Measurements from ENCODE around the gene TMEM252.

Gene TMEM252

DNA sequence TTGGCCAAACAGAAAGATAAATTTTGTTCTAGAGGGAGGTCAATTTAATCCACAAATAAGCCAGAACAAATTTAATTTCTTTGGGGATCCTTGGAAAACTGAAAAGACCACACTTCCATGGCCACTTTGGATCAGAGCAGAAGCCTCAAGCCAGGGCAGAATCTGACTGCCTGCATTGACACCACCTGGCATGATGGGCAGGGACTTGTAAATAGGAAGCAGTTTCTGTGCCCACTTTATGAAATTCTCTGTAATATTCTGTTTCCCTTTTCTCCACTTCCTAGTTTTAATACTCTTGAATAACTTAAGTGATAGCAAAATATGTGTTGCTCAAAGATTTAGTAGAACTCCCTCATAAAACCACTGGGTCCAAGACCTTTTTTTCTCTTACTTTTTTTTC is 6.7 kb upstream of the TMEM252 start:
- H3K9ac ChIP-seq: peak overlapping the region; percentile 42 to 80 (median 67); a peak in 15 of 22 replicates
- H3K9me3 ChIP-seq (replicated peaks in 1 of 11): no peaks in the 10 kb centered on the region
- peak overlapping the region in 4 of 10 experiments; percentile 2 to 52 (median 28); a peak in 3 of 20 replicates for H3K4me3 ChIP-seq
- no peak for TF ChIP-seq Cebpa-rat (IDR thresholded peaks at IDR 0.05)
- H3K27me3 ChIP-seq: no peaks in the 10 kb centered on the region
- H3K4me1 ChIP-seq: peaks cover 29 to 58% (median 38%) of the 10 kb centered on the region in 10 experiments
- H3K36me3 ChIP-seq: no peaks in the 10 kb centered on the region
- peak overlapping the region; percentile 73 to 87 (median 83) for H3K4me2 ChIP-seq
- H4K20me1 ChIP-seq: no peaks in the 10 kb centered on the region
- H3K27ac ChIP-seq: peak overlapping the region; percentile 74 to 95 (median 84); a peak in 21 of 22 replicates

DNA sequence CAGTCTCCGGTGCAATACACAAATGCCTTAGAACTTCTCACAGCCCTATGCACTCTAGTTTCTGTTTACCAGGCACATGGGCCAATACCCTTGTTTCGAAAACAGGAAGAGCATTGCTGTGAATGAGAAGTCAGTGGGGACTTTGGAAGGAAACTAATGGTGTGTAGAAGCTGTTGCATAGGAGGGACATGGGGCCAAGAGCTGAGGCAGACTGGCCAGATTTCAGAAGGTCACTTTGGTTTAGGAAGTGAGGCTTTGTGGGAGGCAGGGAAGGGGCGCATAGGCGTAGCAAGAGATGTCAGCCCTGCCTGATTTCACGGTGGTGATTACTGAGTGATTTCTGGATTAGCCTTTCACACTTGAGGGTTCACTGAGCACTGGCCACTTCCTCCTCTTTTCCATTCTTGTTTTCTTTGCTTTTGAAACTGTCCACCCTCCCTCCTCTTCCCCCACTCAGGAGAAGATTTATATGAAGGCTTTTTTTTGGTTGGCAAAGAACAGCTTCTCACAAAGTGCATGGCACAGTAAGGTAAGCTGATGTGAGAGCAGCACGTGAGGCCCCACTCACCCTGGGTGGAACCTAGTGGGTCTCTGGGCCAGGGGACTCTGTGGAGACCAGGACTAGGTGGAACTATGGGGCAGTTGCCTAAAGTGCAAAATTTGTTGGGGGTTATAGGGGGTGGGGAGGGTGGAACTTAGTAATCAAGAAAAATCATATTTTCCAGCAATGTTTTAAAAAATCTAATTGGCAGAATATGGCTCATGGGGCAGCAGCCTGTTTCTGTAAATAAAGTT is 6.1 kb upstream of the TMEM252 start:
- peak in 8 of 11 experiments; percentile 27 to 89 (median 58); a peak in 13 of 22 replicates for TF ChIP-seq Cebpa-rat (IDR thresholded peaks at IDR 0.05)
- peaks cover 29 to 60% (median 41%) of the 10 kb centered on the region in 10 experiments for H3K4me1 ChIP-seq
- peak overlapping the region; percentile 74 to 95 (median 84) for H3K27ac ChIP-seq
- H3K9ac ChIP-seq: peak overlapping the region; percentile 42 to 80 (median 67); a peak in 19 of 22 replicates
- H3K4me3 ChIP-seq: peak overlapping the region in 6 of 10 experiments; percentile 12 to 52 (median 35); a peak in 10 of 20 replicates
- H3K27me3 ChIP-seq: no peaks in the 10 kb centered on the region
- no peaks in the 10 kb centered on the region for H3K36me3 ChIP-seq
- H3K4me2 ChIP-seq: peak overlapping the region; percentile 73 to 87 (median 83)
- no peaks in the 10 kb centered on the region for H3K9me3 ChIP-seq (replicated peaks in 1 of 11)
- H4K20me1 ChIP-seq: no peaks in the 10 kb centered on the region

- H3K9me3 ChIP-seq (replicated peaks in 1 of 11): no peaks in the 10 kb centered on the region
- H4K20me1 ChIP-seq: no peaks in the 10 kb centered on the region
- TF ChIP-seq Cebpa-rat (IDR thresholded peaks at IDR 0.05): no peak
- no peaks in the 10 kb centered on the region for H3K36me3 ChIP-seq
- H3K4me3 ChIP-seq: no peak overlapping the region
- peak overlapping the region in 8 of 11 experiments; percentile 73 to 87 (median 82); a peak in 16 of 22 replicates for H3K4me2 ChIP-seq
- peaks cover 30 to 58% (median 50%) of the 10 kb centered on the region in 10 experiments for H3K4me1 ChIP-seq
- peak overlapping the region in 10 of 11 experiments; percentile 74 to 95 (median 86); a peak in 20 of 22 replicates for H3K27ac ChIP-seq
- no peak overlapping the region; a peak in 1 of 22 replicates for H3K9ac ChIP-seq
- H3K27me3 ChIP-seq: no peaks in the 10 kb centered on the region
These were observed 4.5 kb upstream of the TMEM252 start for GRCh38 chr9:68545033-68545705.

DNA sequence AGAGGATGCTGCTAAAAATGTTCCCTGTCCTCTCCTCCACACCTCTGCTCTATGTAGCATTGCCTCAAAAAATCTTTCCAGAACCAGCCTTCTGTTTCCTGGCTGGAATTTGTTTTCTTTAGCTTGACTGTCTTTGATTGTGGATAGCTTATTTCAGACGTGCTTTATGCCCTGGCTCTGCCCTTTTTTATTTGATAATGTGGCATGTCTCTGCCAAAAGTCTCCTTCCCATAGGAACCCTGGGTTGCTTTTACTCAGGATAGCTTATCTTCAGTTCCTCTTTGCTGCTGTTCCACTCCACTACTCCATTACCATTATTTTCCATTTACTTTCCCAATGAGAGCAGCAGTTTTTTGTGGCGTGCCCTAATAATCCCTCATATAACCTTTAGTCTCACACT is 885 bp upstream of the TMEM252 start:
- Histone ChIP-seq H3K4me2 (peak overlapping the region in 10 of 11 experiments; percentile 2 to 63 (median 29); a peak in 17 of 22 replicates), H3K9ac (no peak overlapping the region), H4K20me1 (no peaks in the 10 kb centered on the region), H3K27ac (no peak overlapping the region; a peak in 1 of 22 replicates), H3K9me3 (replicated peaks in 1 of 11) (no peaks in the 10 kb centered on the region), H3K4me3 (no peak overlapping the region), H3K27me3 (no peaks in the 10 kb centered on the region), H3K4me1 (peaks cover 10 to 36% (median 28%) of the 10 kb centered on the region in 10 experiments), H3K36me3 (no peaks in the 10 kb centered on the region)
- no peak for TF ChIP-seq Cebpa-rat (IDR thresholded peaks at IDR 0.05)

GRCh38 chr9:68538200-68538599 is 2.5 kb downstream of the TMEM252 start:
- H3K9ac ChIP-seq: no peak overlapping the region
- no peaks in the 10 kb centered on the region for H3K27me3 ChIP-seq
- H3K4me2 ChIP-seq: no peak overlapping the region
- H3K36me3 ChIP-seq: no peaks in the 10 kb centered on the region
- no peak for TF ChIP-seq Cebpa-rat (IDR thresholded peaks at IDR 0.05)
- no peak overlapping the region for H3K4me3 ChIP-seq
- H3K27ac ChIP-seq: no peak overlapping the region
- H3K4me1 ChIP-seq: peaks cover 0 to 16% (median 12%) of the 10 kb centered on the region in 10 experiments; a peak in 15 of 20 replicates
- no peaks in the 10 kb centered on the region for H4K20me1 ChIP-seq
- H3K9me3 ChIP-seq (replicated peaks in 1 of 11): no peaks in the 10 kb centered on the region

- Histone ChIP-seq H4K20me1 (no peaks in the 10 kb centered on the region), H3K4me2 (no peak overlapping the region), H3K4me1 (peaks cover 0 to 19% (median 12%) of the 10 kb centered on the region in 10 experiments; a peak in 15 of 20 replicates), H3K27me3 (no peaks in the 10 kb centered on the region), H3K36me3 (no peaks in the 10 kb centered on the region), H3K27ac (no peak overlapping the region), H3K9me3 (replicated peaks in 1 of 11) (no peaks in the 10 kb centered on the region), H3K9ac (no peak overlapping the region), H3K4me3 (no peak overlapping the region)
- TF ChIP-seq Cebpa-rat (IDR thresholded peaks at IDR 0.05): no peak
These were observed 3.1 kb downstream of the TMEM252 start for GRCh38 chr9:68537616-68537880.

GRCh38 chr9:68536876-68537615 is 3.6 kb downstream of the TMEM252 start:
- Histone ChIP-seq H3K36me3 (no peaks in the 10 kb centered on the region), H3K9ac (no peak overlapping the region), H3K4me2 (no peak overlapping the region), H3K27ac (no peak overlapping the region), H3K4me1 (peaks cover 0 to 23% (median 15%) of the 10 kb centered on the region in 10 experiments; a peak in 15 of 20 replicates), H3K27me3 (no peaks in the 10 kb centered on the region), H4K20me1 (no peaks in the 10 kb centered on the region), H3K9me3 (replicated peaks in 1 of 11) (no peaks in the 10 kb centered on the region), H3K4me3 (no peak overlapping the region)
- no peak for TF ChIP-seq Cebpa-rat (IDR thresholded peaks at IDR 0.05)

GRCh38 chr9:68533678-68534077 is 7.0 kb downstream of the TMEM252 start:
- H4K20me1 ChIP-seq: no peaks in the 10 kb centered on the region
- H3K9ac ChIP-seq: no peak overlapping the region
- no peak overlapping the region for H3K4me3 ChIP-seq
- H3K9me3 ChIP-seq (replicated peaks in 1 of 11): no peaks in the 10 kb centered on the region
- no peaks in the 10 kb centered on the region for H3K36me3 ChIP-seq
- peaks cover 0 to 12% (median 5%) of the 10 kb centered on the region in 10 experiments; a peak in 8 of 20 replicates for H3K4me1 ChIP-seq
- no peaks in the 10 kb centered on the region for H3K27me3 ChIP-seq
- no peak overlapping the region for H3K4me2 ChIP-seq
- no peak for TF ChIP-seq Cebpa-rat (IDR thresholded peaks at IDR 0.05)
- no peak overlapping the region for H3K27ac ChIP-seq

GRCh38 chr9:68532131-68532530 is 8.6 kb downstream of the TMEM252 start:
- H3K27me3 ChIP-seq: no peaks in the 10 kb centered on the region
- TF ChIP-seq Cebpa-rat (IDR thresholded peaks at IDR 0.05): no peak
- peak overlapping the region in 6 of 11 experiments; percentile 5 to 59 (median 32); a peak in 11 of 22 replicates for H3K4me2 ChIP-seq
- H3K9ac ChIP-seq: no peak overlapping the region
- peaks cover 0 to 12% (median 5%) of the 10 kb centered on the region in 10 experiments; a peak in 8 of 20 replicates for H3K4me1 ChIP-seq
- no peak overlapping the region; a peak in 1 of 22 replicates for H3K27ac ChIP-seq
- no peaks in the 10 kb centered on the region for H3K36me3 ChIP-seq
- H4K20me1 ChIP-seq: no peaks in the 10 kb centered on the region
- H3K9me3 ChIP-seq (replicated peaks in 1 of 11): no peaks in the 10 kb centered on the region
- no peak overlapping the region for H3K4me3 ChIP-seq
